ENCODE data around the gene STAT5A.

STAT5A gene

DNA sequence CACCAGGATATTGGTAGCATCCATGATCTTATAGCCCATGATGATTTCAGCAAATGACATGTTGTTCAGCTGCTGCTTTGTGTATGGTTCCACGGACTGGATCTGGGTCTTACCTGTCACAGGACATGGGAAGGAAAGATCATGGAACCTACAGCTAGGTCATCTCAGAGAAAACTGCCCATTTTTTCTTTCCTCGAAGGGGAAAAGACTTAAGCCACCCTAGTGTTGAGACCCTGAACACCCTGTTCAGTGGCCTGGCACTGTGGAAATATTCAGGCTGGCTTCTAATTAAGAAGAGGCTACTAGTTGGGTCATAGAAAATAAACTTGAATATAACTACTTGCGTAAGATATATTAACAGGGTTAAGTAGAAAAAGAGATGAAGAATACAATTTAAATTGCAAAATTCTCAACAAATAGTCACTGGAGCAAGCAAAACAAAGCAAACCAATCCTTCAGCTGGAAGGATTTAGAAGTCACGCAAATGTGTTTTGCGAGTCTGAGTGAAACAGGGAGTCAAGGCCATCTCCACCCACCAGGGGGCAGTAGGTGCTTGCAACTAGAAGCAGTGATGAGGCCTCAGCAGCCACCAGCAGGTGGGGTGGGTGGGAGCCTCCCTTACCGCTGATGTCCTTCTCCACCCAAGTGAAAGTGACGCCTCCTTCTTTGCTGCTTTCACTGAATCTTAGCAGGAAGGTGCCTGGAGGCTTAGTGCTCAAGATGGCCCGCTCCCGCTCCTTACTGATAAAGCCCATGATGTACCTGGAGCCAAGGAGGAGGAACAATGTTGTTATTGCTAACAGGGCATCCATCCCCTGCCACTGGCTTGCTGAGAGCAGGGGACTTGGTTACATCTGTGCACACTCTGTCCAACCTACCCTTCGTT, 34.3 kb downstream of the STAT5A start:
- no peaks in the 10 kb centered on the region for H3K9me3 ChIP-seq (ENCODE audit: low read length)
- no peak overlapping the region for H2AFZ ChIP-seq (ENCODE audit: low read depth, low read length)
- peaks cover 87% of the 10 kb centered on the region for H3K36me3 ChIP-seq (ENCODE audit: insufficient read depth, low read length)
- H3K4me3 ChIP-seq (ENCODE audit: low read length): no peak overlapping the region
- H3K4me1 ChIP-seq (ENCODE audit: insufficient read depth, low read length): no peaks in the 10 kb centered on the region
- H3K27me3 ChIP-seq (ENCODE audit: insufficient read depth, low read length): no peaks in the 10 kb centered on the region

DNA sequence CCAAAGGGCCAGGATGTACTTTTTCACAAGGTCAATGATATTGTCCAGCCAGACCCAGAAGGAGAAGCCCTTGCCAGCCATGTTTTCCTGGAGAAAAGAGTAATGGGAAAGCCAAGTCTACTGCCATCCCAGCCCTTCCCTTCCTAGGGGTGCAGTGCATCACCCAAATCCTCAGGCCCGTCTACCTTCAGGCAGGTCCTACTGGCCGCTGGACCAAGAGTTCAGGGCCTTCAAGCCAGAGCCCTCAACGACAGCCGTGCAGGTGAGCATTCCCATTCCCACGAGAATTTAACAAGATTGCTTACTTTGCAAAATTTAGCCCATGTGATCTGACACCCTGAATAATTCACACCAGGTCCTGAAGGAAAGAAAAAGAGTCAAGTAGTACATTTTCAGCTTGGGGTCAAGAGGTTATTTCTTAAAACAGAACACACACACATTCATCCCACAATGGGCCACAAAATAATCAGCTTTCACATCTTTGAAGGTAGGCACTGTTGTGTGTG, 35.0 kb downstream of the STAT5A start:
- Histone ChIP-seq H3K9me3 (ENCODE audit: low read length) (no peaks in the 10 kb centered on the region), H3K27me3 (ENCODE audit: insufficient read depth, low read length) (no peaks in the 10 kb centered on the region), H3K36me3 (ENCODE audit: insufficient read depth, low read length) (peaks cover 84% of the 10 kb centered on the region)

DNA sequence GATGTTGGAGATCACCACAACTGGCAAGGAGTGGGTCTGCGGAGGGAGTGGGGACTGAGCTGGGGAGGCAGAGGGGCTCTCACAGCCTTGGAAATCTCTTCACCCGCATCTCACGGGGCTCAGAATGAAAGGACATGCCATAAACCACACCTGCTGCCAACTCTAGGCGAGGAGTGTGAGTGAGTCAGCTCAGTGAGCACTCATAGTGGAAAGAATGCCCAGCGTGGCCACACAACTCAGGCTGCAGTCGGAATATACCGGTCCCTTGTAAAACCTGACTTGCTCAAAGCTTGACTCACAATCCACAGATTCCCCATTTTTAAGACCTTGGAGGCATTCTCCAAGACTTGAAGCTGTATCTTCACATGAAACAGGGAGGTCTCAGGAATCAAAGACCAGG, 36.7 kb downstream of the STAT5A start:
- peaks cover 74% of the 10 kb centered on the region for H3K36me3 ChIP-seq (ENCODE audit: insufficient read depth, low read length)
- H3K4me3 ChIP-seq (ENCODE audit: low read length): no peak overlapping the region

More for the DNA sequence above, 35.0 kb downstream of the STAT5A start:
- no peaks in the 10 kb centered on the region for H3K4me1 ChIP-seq (ENCODE audit: insufficient read depth, low read length)
- H2AFZ ChIP-seq (ENCODE audit: low read depth, low read length): no peak overlapping the region
- no peak overlapping the region for H3K4me3 ChIP-seq (ENCODE audit: low read length)

GRCh38 chr17:42329025-42329976, 41.0 kb downstream of the STAT5A start:
- H3K4me3 ChIP-seq (ENCODE audit: low read length): no peak overlapping the region
- H3K36me3 ChIP-seq (ENCODE audit: insufficient read depth, low read length): peaks cover 68% of the 10 kb centered on the region
- H2AFZ ChIP-seq (ENCODE audit: low read depth, low read length): no peak overlapping the region
- H3K9me3 ChIP-seq (ENCODE audit: low read length): no peaks in the 10 kb centered on the region
- no peaks in the 10 kb centered on the region for H3K27me3 ChIP-seq (ENCODE audit: insufficient read depth, low read length)
- peaks cover 16% of the 10 kb centered on the region for H3K4me1 ChIP-seq (ENCODE audit: insufficient read depth, low read length)

More for the DNA sequence above, 36.7 kb downstream of the STAT5A start:
- H3K4me1 ChIP-seq (ENCODE audit: insufficient read depth, low read length): peaks cover 16% of the 10 kb centered on the region
- H3K27me3 ChIP-seq (ENCODE audit: insufficient read depth, low read length): no peaks in the 10 kb centered on the region
- no peak overlapping the region for H2AFZ ChIP-seq (ENCODE audit: low read depth, low read length)
- no peaks in the 10 kb centered on the region for H3K9me3 ChIP-seq (ENCODE audit: low read length)

GRCh38 chr17:42333053-42333452, 44.8 kb downstream of the STAT5A start:
- H3K4me3 ChIP-seq (ENCODE audit: low read length): no peak overlapping the region
- H2AFZ ChIP-seq (ENCODE audit: low read depth, low read length): no peak overlapping the region
- H3K36me3 ChIP-seq (ENCODE audit: insufficient read depth, low read length): peaks cover 69% of the 10 kb centered on the region
- H3K4me1 ChIP-seq (ENCODE audit: insufficient read depth, low read length): peaks cover 16% of the 10 kb centered on the region
- H3K27me3 ChIP-seq (ENCODE audit: insufficient read depth, low read length): no peaks in the 10 kb centered on the region
- no peaks in the 10 kb centered on the region for H3K9me3 ChIP-seq (ENCODE audit: low read length)

- no peaks in the 10 kb centered on the region for H3K27me3 ChIP-seq (ENCODE audit: insufficient read depth, low read length)
- no peak overlapping the region for H2AFZ ChIP-seq (ENCODE audit: low read depth, low read length)
- peaks cover 76% of the 10 kb centered on the region for H3K36me3 ChIP-seq (ENCODE audit: insufficient read depth, low read length)
- H3K4me1 ChIP-seq (ENCODE audit: insufficient read depth, low read length): peaks cover 4% of the 10 kb centered on the region
- no peaks in the 10 kb centered on the region for H3K9me3 ChIP-seq (ENCODE audit: low read length)
- H3K4me3 ChIP-seq (ENCODE audit: low read length): no peak overlapping the region
These were observed 46.4 kb downstream of the STAT5A start for GRCh38 chr17:42334677-42335076.

GRCh38 chr17:42337442-42337841, 49.1 kb downstream of the STAT5A start:
- Histone ChIP-seq H3K9me3 (ENCODE audit: low read length) (no peaks in the 10 kb centered on the region), H3K36me3 (ENCODE audit: insufficient read depth, low read length) (peaks cover 88% of the 10 kb centered on the region), H3K4me1 (ENCODE audit: insufficient read depth, low read length) (no peaks in the 10 kb centered on the region), H3K4me3 (ENCODE audit: low read length) (no peak overlapping the region), H2AFZ (ENCODE audit: low read depth, low read length) (no peak overlapping the region), H3K27me3 (ENCODE audit: insufficient read depth, low read length) (no peaks in the 10 kb centered on the region)

DNA sequence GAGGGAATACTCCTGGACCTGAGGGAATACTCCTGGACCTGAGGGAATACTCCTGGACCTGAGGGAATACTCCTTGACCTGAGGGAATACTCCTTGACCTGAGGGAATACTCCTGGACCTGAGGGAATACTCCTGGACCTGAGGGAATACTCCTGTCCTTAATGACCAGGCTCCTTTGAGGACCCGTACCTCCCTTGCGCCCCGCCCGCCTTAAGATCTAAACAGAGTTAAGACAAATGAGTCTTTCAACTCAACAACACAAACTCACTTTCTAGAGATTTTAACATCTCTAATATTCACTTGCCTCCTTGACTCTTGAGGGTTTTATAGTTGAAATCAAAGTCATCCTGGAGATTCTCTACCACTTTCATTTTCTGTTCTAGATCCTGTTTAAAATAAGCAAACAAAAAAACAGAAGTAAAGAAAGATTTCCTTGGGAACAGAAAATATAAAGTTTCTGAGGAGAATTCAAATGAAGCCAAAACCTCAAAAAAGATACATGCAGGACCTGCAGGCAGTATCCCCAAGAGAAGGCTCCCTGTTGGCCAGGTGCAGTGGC, 50.2 kb downstream of the STAT5A start:
- H3K9me3 ChIP-seq (ENCODE audit: low read length): no peaks in the 10 kb centered on the region
- H3K4me3 ChIP-seq (ENCODE audit: low read length): no peak overlapping the region
- H3K36me3 ChIP-seq (ENCODE audit: insufficient read depth, low read length): peaks cover 87% of the 10 kb centered on the region
- no peaks in the 10 kb centered on the region for H3K27me3 ChIP-seq (ENCODE audit: insufficient read depth, low read length)
- H3K4me1 ChIP-seq (ENCODE audit: insufficient read depth, low read length): no peaks in the 10 kb centered on the region
- H2AFZ ChIP-seq (ENCODE audit: low read depth, low read length): no peak overlapping the region

DNA sequence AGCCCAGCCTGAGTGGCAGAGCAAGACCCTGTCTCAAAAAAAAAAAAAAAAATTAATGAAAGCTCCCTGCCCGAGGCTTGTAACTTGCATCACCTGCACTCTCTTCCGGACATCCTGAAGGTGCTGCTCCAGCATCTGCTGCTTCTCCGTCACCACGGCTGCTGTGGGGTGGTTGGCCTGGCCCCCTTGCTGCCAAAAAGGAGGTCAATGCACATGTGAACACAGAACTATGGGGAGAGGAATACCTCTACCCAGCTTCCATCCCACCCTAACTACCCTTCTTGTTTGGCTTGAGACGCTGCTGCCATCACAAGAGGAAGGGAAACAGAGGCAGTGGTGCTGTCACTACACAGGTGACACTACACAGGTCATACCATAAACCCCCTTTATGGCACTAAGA, 50.9 kb downstream of the STAT5A start:
- Histone ChIP-seq H3K27me3 (ENCODE audit: insufficient read depth, low read length) (no peaks in the 10 kb centered on the region), H3K4me3 (ENCODE audit: low read length) (no peak overlapping the region), H2AFZ (ENCODE audit: low read depth, low read length) (no peak overlapping the region), H3K36me3 (ENCODE audit: insufficient read depth, low read length) (peaks cover 86% of the 10 kb centered on the region), H3K9me3 (ENCODE audit: low read length) (no peaks in the 10 kb centered on the region), H3K4me1 (ENCODE audit: insufficient read depth, low read length) (no peaks in the 10 kb centered on the region)

- H3K36me3 ChIP-seq (ENCODE audit: insufficient read depth, low read length): peaks cover 85% of the 10 kb centered on the region
- no peaks in the 10 kb centered on the region for H3K9me3 ChIP-seq (ENCODE audit: low read length)
- no peak overlapping the region for H2AFZ ChIP-seq (ENCODE audit: low read depth, low read length)
- no peak overlapping the region for H3K4me3 ChIP-seq (ENCODE audit: low read length)
- peaks cover 4% of the 10 kb centered on the region for H3K4me1 ChIP-seq (ENCODE audit: insufficient read depth, low read length)
- no peaks in the 10 kb centered on the region for H3K27me3 ChIP-seq (ENCODE audit: insufficient read depth, low read length)
These were observed 52.4 kb downstream of the STAT5A start for GRCh38 chr17:42340691-42341127.

DNA sequence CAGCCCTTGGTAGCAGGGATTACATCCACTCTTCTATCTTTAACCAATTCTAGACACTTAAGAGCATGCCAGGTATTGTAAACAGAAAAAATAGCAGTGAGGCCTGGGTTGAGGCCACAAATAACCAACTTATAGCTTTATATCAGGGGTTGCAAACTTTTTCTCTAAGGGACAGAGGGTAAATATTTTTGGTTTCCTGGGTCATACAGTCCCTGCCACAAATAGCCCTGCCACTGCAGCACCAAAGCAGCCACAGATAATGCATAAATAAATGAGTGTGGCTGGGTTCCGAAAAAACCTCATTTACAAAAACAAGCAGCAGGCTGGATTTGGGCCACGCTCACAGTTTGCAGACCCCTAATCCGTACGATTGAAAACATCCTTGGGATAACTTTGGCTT, 53.3 kb downstream of the STAT5A start:
- Histone ChIP-seq H3K9me3 (ENCODE audit: low read length) (no peaks in the 10 kb centered on the region), H3K27me3 (ENCODE audit: insufficient read depth, low read length) (no peaks in the 10 kb centered on the region), H3K4me3 (ENCODE audit: low read length) (no peak overlapping the region), H3K36me3 (ENCODE audit: insufficient read depth, low read length) (peaks cover 85% of the 10 kb centered on the region), H2AFZ (ENCODE audit: low read depth, low read length) (no peak overlapping the region), H3K4me1 (ENCODE audit: insufficient read depth, low read length) (peaks cover 13% of the 10 kb centered on the region)

GRCh38 chr17:42342242-42343008, 54.1 kb downstream of the STAT5A start:
- no peak overlapping the region for H2AFZ ChIP-seq (ENCODE audit: low read depth, low read length)
- no peaks in the 10 kb centered on the region for H3K9me3 ChIP-seq (ENCODE audit: low read length)
- peaks cover 13% of the 10 kb centered on the region for H3K4me1 ChIP-seq (ENCODE audit: insufficient read depth, low read length)
- H3K4me3 ChIP-seq (ENCODE audit: low read length): no peak overlapping the region
- H3K36me3 ChIP-seq (ENCODE audit: insufficient read depth, low read length): peaks cover 83% of the 10 kb centered on the region
- no peaks in the 10 kb centered on the region for H3K27me3 ChIP-seq (ENCODE audit: insufficient read depth, low read length)

Data from neuron (in vitro differentiated cells).